ENCODE measurements around the gene IL9R.
"Not testable (repeated sequence)": the region's sequence is repeated elsewhere in the genome, so short reads cannot be mapped to it uniquely, and the experiment has no call there.

Gene IL9R

GRCh38 chrX:155985208-155985607 lies 12.3 kb upstream of the IL9R start:
- H3K79me1 ChIP-seq (ENCODE audit: low read length) = no peaks in the 10 kb centered on the region
- no peak overlapping the region for H3K23ac ChIP-seq (ENCODE audit: low read length)
- H3K18ac ChIP-seq (ENCODE audit: low read length) = no peak overlapping the region
- H3K4me2 ChIP-seq (ENCODE audit: low read length) = no peak overlapping the region
- no peak overlapping the region for H3K56ac ChIP-seq (ENCODE audit: low read length)
- H2AK5ac ChIP-seq (ENCODE audit: low read length) = no peak overlapping the region
- DNase-seq = no peak
- no peak overlapping the region for H2BK5ac ChIP-seq (ENCODE audit: low read length)
- no peak overlapping the region for H3K27ac ChIP-seq (ENCODE audit: low read depth, low read length)
- H4K8ac ChIP-seq (ENCODE audit: low read depth, low read length) = no peak overlapping the region
- no peak overlapping the region for H2BK120ac ChIP-seq (ENCODE audit: low read depth, low read length)
- no peak overlapping the region for H3K4ac ChIP-seq (ENCODE audit: low read depth, low read length)
- H3K9ac ChIP-seq (ENCODE audit: low read length) = no peak overlapping the region
- no peak overlapping the region for H2BK15ac ChIP-seq (replicated peaks; ENCODE audit: low read depth)
- H4K5ac ChIP-seq (ENCODE audit: low read length) = no peak overlapping the region
- no peak overlapping the region for H3K4me3 ChIP-seq (ENCODE audit: low read length)
- no peaks in the 10 kb centered on the region for H3K27me3 ChIP-seq (ENCODE audit: insufficient read depth, low read length, poor library complexity)
- H3K36me3 ChIP-seq (ENCODE audit: control insufficient read depth, insufficient read depth, low read length) = no peaks in the 10 kb centered on the region
- H3K4me1 ChIP-seq (ENCODE audit: control insufficient read depth, low read depth, low read length) = no peaks in the 10 kb centered on the region
- H3K79me2 ChIP-seq (ENCODE audit: control insufficient read depth, insufficient read depth, low read length) = no peaks in the 10 kb centered on the region
- WGBS (ENCODE audit: extremely low coverage, insufficient coverage, low lambda C conversion rate) = no CpG with 5 or more reads among the region's 2 CpGs

- H2BK5ac ChIP-seq (ENCODE audit: low read length); H3K27me3 ChIP-seq (ENCODE audit: insufficient read depth, low read length, poor library complexity): not testable (repeated sequence)
- WGBS (ENCODE audit: extremely low coverage, insufficient coverage, low lambda C conversion rate) = no CpG with 5 or more reads among the region's 2 CpGs
Measured at GRCh38 chrX:155986995-155987394, 10.5 kb upstream of the IL9R start.

GRCh38 chrX:155988859-155989258 lies 8.6 kb upstream of the IL9R start:
- Histone ChIP-seq H3K56ac (ENCODE audit: low read length) (no peak overlapping the region), H2AK5ac (ENCODE audit: low read length) (no peak overlapping the region), H3K79me2 (ENCODE audit: control insufficient read depth, insufficient read depth, low read length) (no peaks in the 10 kb centered on the region), H4K8ac (ENCODE audit: low read depth, low read length) (no peak overlapping the region), H3K4me3 (ENCODE audit: low read length) (no peak overlapping the region), H3K27me3 (ENCODE audit: insufficient read depth, low read length, poor library complexity) (no peaks in the 10 kb centered on the region), H3K36me3 (ENCODE audit: control insufficient read depth, insufficient read depth, low read length) (no peaks in the 10 kb centered on the region), H3K4me2 (ENCODE audit: low read length) (no peak overlapping the region), H4K5ac (ENCODE audit: low read length) (no peak overlapping the region), H2BK5ac (ENCODE audit: low read length) (no peak overlapping the region), H3K4ac (ENCODE audit: low read depth, low read length) (no peak overlapping the region), H2BK15ac (replicated peaks; ENCODE audit: low read depth) (no peak overlapping the region), H3K23ac (ENCODE audit: low read length) (no peak overlapping the region), H3K4me1 (ENCODE audit: control insufficient read depth, low read depth, low read length) (no peaks in the 10 kb centered on the region), H3K18ac (ENCODE audit: low read length) (no peak overlapping the region), H2BK120ac (ENCODE audit: low read depth, low read length) (no peak overlapping the region), H3K79me1 (ENCODE audit: low read length) (no peaks in the 10 kb centered on the region), H3K9ac (ENCODE audit: low read length) (no peak overlapping the region), H3K27ac (ENCODE audit: low read depth, low read length) (no peak overlapping the region)
- no peak for DNase-seq
- no CpG with 5 or more reads among the region's 4 CpGs for WGBS (ENCODE audit: extremely low coverage, insufficient coverage, low lambda C conversion rate)

More at GRCh38 chrX:155986995-155987394, 10.5 kb upstream of the IL9R start:
- not testable (repeated sequence) for H4K5ac ChIP-seq (ENCODE audit: low read length); H2BK120ac ChIP-seq (ENCODE audit: low read depth, low read length); H3K56ac ChIP-seq (ENCODE audit: low read length); H3K4ac ChIP-seq (ENCODE audit: low read depth, low read length); H3K27ac ChIP-seq (ENCODE audit: low read depth, low read length); H2AK5ac ChIP-seq (ENCODE audit: low read length); H4K8ac ChIP-seq (ENCODE audit: low read depth, low read length); H2BK15ac ChIP-seq (replicated peaks; ENCODE audit: low read depth); H3K4me1 ChIP-seq (ENCODE audit: control insufficient read depth, low read depth, low read length); H3K9ac ChIP-seq (ENCODE audit: low read length); H3K23ac ChIP-seq (ENCODE audit: low read length); H3K79me1 ChIP-seq (ENCODE audit: low read length); H3K36me3 ChIP-seq (ENCODE audit: control insufficient read depth, insufficient read depth, low read length); H3K4me3 ChIP-seq (ENCODE audit: low read length); DNase-seq; H3K4me2 ChIP-seq (ENCODE audit: low read length); H3K18ac ChIP-seq (ENCODE audit: low read length); H3K79me2 ChIP-seq (ENCODE audit: control insufficient read depth, insufficient read depth, low read length)

- Histone ChIP-seq H3K79me1 (ENCODE audit: low read length) (no peaks in the 10 kb centered on the region), H4K5ac (ENCODE audit: low read length) (no peak overlapping the region), H3K9ac (ENCODE audit: low read length) (no peak overlapping the region), H2BK15ac (replicated peaks; ENCODE audit: low read depth) (no peak overlapping the region), H2BK120ac (ENCODE audit: low read depth, low read length) (no peak overlapping the region), H3K27ac (ENCODE audit: low read depth, low read length) (no peak overlapping the region), H3K56ac (ENCODE audit: low read length) (no peak overlapping the region), H3K4me3 (ENCODE audit: low read length) (no peak overlapping the region), H2BK5ac (ENCODE audit: low read length) (no peak overlapping the region), H3K18ac (ENCODE audit: low read length) (no peak overlapping the region), H4K8ac (ENCODE audit: low read depth, low read length) (no peak overlapping the region), H3K4me2 (ENCODE audit: low read length) (no peak overlapping the region), H3K23ac (ENCODE audit: low read length) (no peak overlapping the region), H3K4ac (ENCODE audit: low read depth, low read length) (no peak overlapping the region), H3K36me3 (ENCODE audit: control insufficient read depth, insufficient read depth, low read length) (no peaks in the 10 kb centered on the region), H3K4me1 (ENCODE audit: control insufficient read depth, low read depth, low read length) (no peaks in the 10 kb centered on the region), H2AK5ac (ENCODE audit: low read length) (no peak overlapping the region), H3K27me3 (ENCODE audit: insufficient read depth, low read length, poor library complexity) (no peaks in the 10 kb centered on the region), H3K79me2 (ENCODE audit: control insufficient read depth, insufficient read depth, low read length) (no peaks in the 10 kb centered on the region)
- no CpG with 5 or more reads among the region's 2 CpGs for WGBS (ENCODE audit: extremely low coverage, insufficient coverage, low lambda C conversion rate)
- DNase-seq = no peak
Measured at GRCh38 chrX:155993421-155993820, 4.1 kb upstream of the IL9R start.

- H3K9ac ChIP-seq (ENCODE audit: low read length) = no peak overlapping the region
- H3K36me3 ChIP-seq (ENCODE audit: control insufficient read depth, insufficient read depth, low read length) = no peaks in the 10 kb centered on the region
- no peak overlapping the region for H2AK5ac ChIP-seq (ENCODE audit: low read length)
- H3K4me2 ChIP-seq (ENCODE audit: low read length) = no peak overlapping the region
- H3K56ac ChIP-seq (ENCODE audit: low read length) = no peak overlapping the region
- H3K79me1 ChIP-seq (ENCODE audit: low read length) = no peaks in the 10 kb centered on the region
- no peak overlapping the region for H4K8ac ChIP-seq (ENCODE audit: low read depth, low read length)
- no peak overlapping the region for H2BK15ac ChIP-seq (replicated peaks; ENCODE audit: low read depth)
- H3K4me3 ChIP-seq (ENCODE audit: low read length) = no peak overlapping the region
- no peak overlapping the region for H4K5ac ChIP-seq (ENCODE audit: low read length)
- H3K79me2 ChIP-seq (ENCODE audit: control insufficient read depth, insufficient read depth, low read length) = no peaks in the 10 kb centered on the region
- H3K4ac ChIP-seq (ENCODE audit: low read depth, low read length) = no peak overlapping the region
- no peak for DNase-seq
- H3K27me3 ChIP-seq (ENCODE audit: insufficient read depth, low read length, poor library complexity) = no peaks in the 10 kb centered on the region
- no peak overlapping the region for H3K23ac ChIP-seq (ENCODE audit: low read length)
- no peak overlapping the region for H3K18ac ChIP-seq (ENCODE audit: low read length)
- H2BK120ac ChIP-seq (ENCODE audit: low read depth, low read length) = no peak overlapping the region
- H3K27ac ChIP-seq (ENCODE audit: low read depth, low read length) = no peak overlapping the region
- H3K4me1 ChIP-seq (ENCODE audit: control insufficient read depth, low read depth, low read length) = no peaks in the 10 kb centered on the region
- H2BK5ac ChIP-seq (ENCODE audit: low read length) = no peak overlapping the region
Measured at GRCh38 chrX:155995321-155995875, 2.1 kb upstream of the IL9R start.

GRCh38 chrX:155998116-155998515 lies 620 bp downstream of the IL9R start:
- Histone ChIP-seq H2BK120ac (ENCODE audit: low read depth, low read length) (no peak overlapping the region), H2AK5ac (ENCODE audit: low read length) (no peak overlapping the region), H3K56ac (ENCODE audit: low read length) (no peak overlapping the region), H3K36me3 (ENCODE audit: control insufficient read depth, insufficient read depth, low read length) (no peaks in the 10 kb centered on the region), H3K4me1 (ENCODE audit: control insufficient read depth, low read depth, low read length) (no peaks in the 10 kb centered on the region), H3K23ac (ENCODE audit: low read length) (no peak overlapping the region), H3K27me3 (ENCODE audit: insufficient read depth, low read length, poor library complexity) (no peaks in the 10 kb centered on the region), H3K79me1 (ENCODE audit: low read length) (no peaks in the 10 kb centered on the region), H3K79me2 (ENCODE audit: control insufficient read depth, insufficient read depth, low read length) (no peaks in the 10 kb centered on the region), H3K4me2 (ENCODE audit: low read length) (no peak overlapping the region), H3K18ac (ENCODE audit: low read length) (no peak overlapping the region), H3K9ac (ENCODE audit: low read length) (no peak overlapping the region), H2BK5ac (ENCODE audit: low read length) (no peak overlapping the region), H2BK15ac (replicated peaks; ENCODE audit: low read depth) (no peak overlapping the region), H3K27ac (ENCODE audit: low read depth, low read length) (no peak overlapping the region), H3K4me3 (ENCODE audit: low read length) (no peak overlapping the region), H4K8ac (ENCODE audit: low read depth, low read length) (no peak overlapping the region), H3K4ac (ENCODE audit: low read depth, low read length) (no peak overlapping the region), H4K5ac (ENCODE audit: low read length) (no peak overlapping the region)
- no CpG with 5 or more reads among the region's 1 CpG for WGBS (ENCODE audit: extremely low coverage, insufficient coverage, low lambda C conversion rate)
- DNase-seq = no peak

Measured in mesendoderm (in vitro differentiated cells).